Neural progenitor cell (in vitro differentiated cells): ENCODE results near the gene HSPA1A. TPM values are rescaled to one million over a fixed set of nuclear protein-coding genes. Genes with fewer than 3 reads are reported as not detected.

Experiments used
- DNase-seq: peaks from one replicate; pipeline ENCODE4 v3.0.0-alpha.2; 2016; ENCODE audit warnings: low spot score
- H2AFZ ChIP-seq: fragments of 200-600 bp; sonication (generic); replicated peaks from 2 replicates; pipeline ENCODE4 v1.6.1; 2016; ENCODE audit warnings: antibody characterized with exemption
- H3F3A ChIP-seq: fragments of 200-600 bp; sonication (generic); 2 replicates; pipeline ENCODE4 v1.6.1; 2016; ENCODE audit warnings: antibody characterized with exemption, low read depth
- H3K27ac ChIP-seq: fragments of 200-600 bp; sonication (generic); 2 replicates; pipeline ENCODE4 v1.5.1; 2016; ENCODE audit warnings: mild to moderate bottlenecking
- H3K27me3 ChIP-seq: fragments of 200-600 bp; sonication (generic); 2 replicates; pipeline ENCODE4 v1.6.1; 2016; ENCODE audit warnings: mild to moderate bottlenecking, moderate library complexity
- H3K36me3 ChIP-seq: fragments of 200-600 bp; sonication (generic); 2 replicates; pipeline ENCODE4 v1.5.1; 2016
- H3K4me1 ChIP-seq: fragments of 200-600 bp; sonication (generic); 2 replicates; pipeline ENCODE4 v1.6.1; 2016; ENCODE audit warnings: mixed run types
- H3K4me2 ChIP-seq: fragments of 200-600 bp; sonication (generic); 2 replicates; pipeline ENCODE4 v1.6.1; 2016
- H3K4me3 ChIP-seq: fragments of 200-600 bp; sonication (generic); 2 replicates; pipeline ENCODE4 v1.5.1; 2016
- H3K79me2 ChIP-seq: fragments of 200-600 bp; sonication (generic); 2 replicates; pipeline ENCODE4 v1.6.1; 2016; ENCODE audit warnings: low read depth
- H3K9ac ChIP-seq: fragments of 200-600 bp; sonication (generic); 2 replicates; pipeline ENCODE4 v1.6.1; 2016
- H3K9me3 ChIP-seq: fragments of 200-600 bp; sonication (generic); 2 replicates; pipeline ENCODE4 v1.5.1; 2016; ENCODE audit warnings: low read depth
- H4K20me1 ChIP-seq: fragments of 200-600 bp; sonication (generic); 2 replicates; pipeline ENCODE4 v1.6.1; 2016; ENCODE audit warnings: low read depth
- H3K27ac Mint-ChIP-seq: 3 replicates; pipeline ENCODE4 v1.8.0; 2021; ENCODE audit warnings: mixed read lengths
- H3K27me3 Mint-ChIP-seq: 2 replicates; pipeline ENCODE4 v1.8.0; 2022; ENCODE audit warnings: low read depth, mild to moderate bottlenecking, inconsistent platforms, moderate library complexity, mixed read lengths; ENCODE audit not compliant: insufficient read depth
- H3K36me3 Mint-ChIP-seq: 3 replicates; pipeline ENCODE4 v1.8.0; 2021; ENCODE audit warnings: mixed read lengths
- H3K4me1 Mint-ChIP-seq: 3 replicates; pipeline ENCODE4 v1.8.0; 2021; ENCODE audit warnings: mixed read lengths
- H3K4me3 Mint-ChIP-seq: 3 replicates; pipeline ENCODE4 v1.8.0; 2021; ENCODE audit warnings: mild to moderate bottlenecking, moderate library complexity, mixed read lengths
- H3K9me3 Mint-ChIP-seq: 3 replicates; pipeline ENCODE4 v1.8.0; 2020; ENCODE audit warnings: mixed read lengths
- EZH2 ChIP-seq: fragments of 200-600 bp; sonication (generic); IDR thresholded peaks from 2 replicates; pipeline ENCODE4 v1.6.1; 2017; ENCODE audit warnings: antibody characterized with exemption, mild to moderate bottlenecking, moderate library complexity
- EZH2phosphoT487 ChIP-seq: fragments of 200-600 bp; sonication (generic); IDR thresholded peaks from 2 replicates; pipeline ENCODE4 v1.6.1; 2017; ENCODE audit warnings: antibody characterized with exemption
- total RNA-seq: library from RNA; depleted of rRNA; stranded (reverse); fragments of >200 nt; gene quantifications from 2 replicates; pipeline ENCODE4 v1.2.3, GENCODE V29; 2015; ENCODE audit warnings: low replicate concordance
- TF ChIP-seq, protein P1 (sequence below): fragments of 200-600 bp; sonication (generic); IDR thresholded peaks from 2 replicates; pipeline ENCODE4 v1.5.1; 2017; ENCODE audit warnings: antibody characterized with exemption, mild to moderate bottlenecking

The HSPA1A gene
- total RNA-seq, 1 donor from 2014 or later = 36.0 TPM

DNA sequence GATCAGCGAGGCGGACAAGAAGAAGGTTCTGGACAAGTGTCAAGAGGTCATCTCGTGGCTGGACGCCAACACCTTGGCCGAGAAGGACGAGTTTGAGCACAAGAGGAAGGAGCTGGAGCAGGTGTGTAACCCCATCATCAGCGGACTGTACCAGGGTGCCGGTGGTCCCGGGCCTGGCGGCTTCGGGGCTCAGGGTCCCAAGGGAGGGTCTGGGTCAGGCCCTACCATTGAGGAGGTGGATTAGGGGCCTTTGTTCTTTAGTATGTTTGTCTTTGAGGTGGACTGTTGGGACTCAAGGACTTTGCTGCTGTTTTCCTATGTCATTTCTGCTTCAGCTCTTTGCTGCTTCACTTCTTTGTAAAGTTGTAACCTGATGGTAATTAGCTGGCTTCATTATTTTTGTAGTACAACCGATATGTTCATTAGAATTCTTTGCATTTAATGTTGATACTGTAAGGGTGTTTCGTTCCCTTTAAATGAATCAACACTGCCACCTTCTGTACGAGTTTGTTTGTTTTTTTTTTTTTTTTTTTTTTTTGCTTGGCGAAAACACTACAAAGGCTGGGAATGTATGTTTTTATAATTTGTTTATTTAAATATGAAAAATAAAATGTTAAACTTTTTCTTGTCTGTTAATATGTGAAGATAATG, 14.4 kb downstream of the HSPA1A start:
- peak overlapping the region; percentile 83 for H2AFZ ChIP-seq
- H3K4me2 ChIP-seq = peak overlapping the region; percentile 99
- no peak overlapping the region for H3K27ac ChIP-seq
- H3K9ac ChIP-seq = no peak overlapping the region
- H3K4me1 ChIP-seq = peaks cover 8% of the 10 kb centered on the region
- peak; percentile 55 for DNase-seq
- peaks cover 3% of the 10 kb centered on the region for H3K27me3 Mint-ChIP-seq
- H3K27me3 ChIP-seq = peaks cover 4% of the 10 kb centered on the region
- H3F3A ChIP-seq = peaks cover 33% of the 10 kb centered on the region
- H3K4me3 Mint-ChIP-seq = peak overlapping the region; percentile 91
- TF ChIP-seq EZH2 = no peak
- TF ChIP-seq, protein P1, sequence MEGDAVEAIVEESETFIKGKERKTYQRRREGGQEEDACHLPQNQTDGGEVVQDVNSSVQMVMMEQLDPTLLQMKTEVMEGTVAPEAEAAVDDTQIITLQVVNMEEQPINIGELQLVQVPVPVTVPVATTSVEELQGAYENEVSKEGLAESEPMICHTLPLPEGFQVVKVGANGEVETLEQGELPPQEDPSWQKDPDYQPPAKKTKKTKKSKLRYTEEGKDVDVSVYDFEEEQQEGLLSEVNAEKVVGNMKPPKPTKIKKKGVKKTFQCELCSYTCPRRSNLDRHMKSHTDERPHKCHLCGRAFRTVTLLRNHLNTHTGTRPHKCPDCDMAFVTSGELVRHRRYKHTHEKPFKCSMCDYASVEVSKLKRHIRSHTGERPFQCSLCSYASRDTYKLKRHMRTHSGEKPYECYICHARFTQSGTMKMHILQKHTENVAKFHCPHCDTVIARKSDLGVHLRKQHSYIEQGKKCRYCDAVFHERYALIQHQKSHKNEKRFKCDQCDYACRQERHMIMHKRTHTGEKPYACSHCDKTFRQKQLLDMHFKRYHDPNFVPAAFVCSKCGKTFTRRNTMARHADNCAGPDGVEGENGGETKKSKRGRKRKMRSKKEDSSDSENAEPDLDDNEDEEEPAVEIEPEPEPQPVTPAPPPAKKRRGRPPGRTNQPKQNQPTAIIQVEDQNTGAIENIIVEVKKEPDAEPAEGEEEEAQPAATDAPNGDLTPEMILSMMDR = peak; percentile 69
- no peaks in the 10 kb centered on the region for H3K9me3 Mint-ChIP-seq
- peak overlapping the region; percentile 31 for H3K27ac Mint-ChIP-seq
- H3K4me1 Mint-ChIP-seq = peaks cover 40% of the 10 kb centered on the region
- H3K79me2 ChIP-seq = peaks cover 25% of the 10 kb centered on the region
- H3K4me3 ChIP-seq = peak overlapping the region; percentile 77
- no peaks in the 10 kb centered on the region for H3K36me3 ChIP-seq
- H4K20me1 ChIP-seq = no peaks in the 10 kb centered on the region
- peaks cover under 1% of the 10 kb centered on the region for H3K36me3 Mint-ChIP-seq
- H3K9me3 ChIP-seq = no peaks in the 10 kb centered on the region

DNA sequence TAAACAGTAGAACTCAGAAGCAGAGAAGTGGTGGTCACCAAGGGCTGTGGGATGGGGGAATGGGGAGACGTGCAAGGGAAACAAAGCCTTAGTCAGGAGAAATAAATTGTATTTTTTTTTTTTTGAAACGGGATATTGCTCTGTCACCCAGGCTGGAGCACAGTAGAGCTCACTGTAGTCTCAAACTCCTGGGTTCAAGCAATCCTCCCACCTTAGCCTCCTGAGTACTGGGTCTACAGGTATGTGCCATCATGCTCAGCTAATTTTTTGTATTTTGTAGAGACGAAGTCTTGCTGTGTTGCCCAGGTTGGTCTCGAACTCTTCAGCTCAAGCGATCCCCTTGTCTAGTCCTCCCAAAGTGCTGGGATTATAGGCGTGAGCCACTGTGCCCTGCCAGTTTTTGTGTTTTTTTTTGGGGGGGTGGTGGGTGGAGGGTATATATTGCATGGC, 15.6 kb downstream of the HSPA1A start:
- Mint-ChIP-seq H3K27ac (no peak overlapping the region), H3K9me3 (no peaks in the 10 kb centered on the region), H3K4me1 (peaks cover 39% of the 10 kb centered on the region), H3K4me3 (peak overlapping the region; percentile 91), H3K36me3 (peaks cover 6% of the 10 kb centered on the region), H3K27me3 (peaks cover 6% of the 10 kb centered on the region)
- Histone ChIP-seq H3K4me3 (peak overlapping the region; percentile 77), H3K27ac (no peak overlapping the region), H3K9ac (no peak overlapping the region), H3K27me3 (peaks cover 4% of the 10 kb centered on the region), H3K9me3 (no peaks in the 10 kb centered on the region), H3K79me2 (peaks cover 37% of the 10 kb centered on the region), H3K36me3 (no peaks in the 10 kb centered on the region), H3F3A (peaks cover 39% of the 10 kb centered on the region), H4K20me1 (peaks cover 4% of the 10 kb centered on the region), H3K4me1 (peaks cover 9% of the 10 kb centered on the region), H3K4me2 (peak overlapping the region; percentile 99), H2AFZ (peak overlapping the region; percentile 83)
- DNase-seq = no peak
- TF ChIP-seq EZH2phosphoT487 = no peak
- TF ChIP-seq, protein P1 = no peak
- TF ChIP-seq EZH2 = no peak

DNA sequence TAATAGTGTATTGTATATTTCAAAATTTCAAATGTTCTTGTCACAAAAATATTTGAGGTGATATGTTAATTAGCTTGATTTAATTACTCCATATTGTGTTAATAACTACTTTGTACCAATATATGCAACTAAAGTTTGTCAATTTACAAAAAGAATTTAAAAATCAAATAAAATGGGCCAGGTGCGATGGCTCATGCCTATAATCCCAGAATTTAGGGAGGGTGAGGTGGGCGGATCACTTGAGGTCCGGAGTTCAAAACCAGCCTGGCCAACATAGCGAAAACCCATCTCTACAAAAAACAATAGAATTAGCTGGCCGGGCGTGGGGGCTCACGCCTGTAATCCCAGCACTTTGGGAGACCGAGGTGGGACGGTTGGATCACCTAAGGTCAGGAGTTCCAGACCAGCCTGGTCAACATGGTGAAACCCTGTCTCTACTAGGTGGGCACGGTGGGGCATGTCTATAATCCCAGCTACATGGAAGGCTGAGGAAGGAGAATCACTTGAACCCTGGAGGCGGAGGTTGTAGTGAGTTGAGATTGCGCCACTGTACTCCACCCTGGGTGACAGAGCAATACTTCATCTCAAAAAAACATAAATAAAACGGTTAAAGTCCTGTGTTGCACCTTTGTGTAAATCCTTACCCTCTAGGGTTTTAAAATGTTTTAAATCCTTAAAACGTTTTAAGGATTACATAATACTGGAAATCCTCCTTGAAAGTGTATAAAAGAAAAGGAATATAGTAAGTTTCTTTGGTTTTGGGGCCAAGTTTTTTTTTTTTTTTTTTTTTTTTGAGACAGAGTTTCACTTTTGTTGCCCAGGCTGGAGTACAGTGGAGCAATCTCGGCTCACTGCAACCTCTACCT, 16.2 kb downstream of the HSPA1A start:
- peaks cover 4% of the 10 kb centered on the region for H3K36me3 ChIP-seq
- Mint-ChIP-seq H3K27ac (no peak overlapping the region), H3K9me3 (no peaks in the 10 kb centered on the region), H3K4me1 (peaks cover 41% of the 10 kb centered on the region), H3K4me3 (peak overlapping the region; percentile 91), H3K36me3 (peaks cover 12% of the 10 kb centered on the region), H3K27me3 (peaks cover 5% of the 10 kb centered on the region)
- H3K4me2 ChIP-seq = peak overlapping the region; percentile 99
- TF ChIP-seq EZH2phosphoT487 (no peak), EZH2 (no peak)
- H4K20me1 ChIP-seq = peaks cover 11% of the 10 kb centered on the region
- H3K79me2 ChIP-seq = peaks cover 43% of the 10 kb centered on the region
- H3K9me3 ChIP-seq = no peaks in the 10 kb centered on the region
- peaks cover 12% of the 10 kb centered on the region for H3K4me1 ChIP-seq
- H3K27me3 ChIP-seq = peaks cover 4% of the 10 kb centered on the region
- no peak overlapping the region for H3K4me3 ChIP-seq
- no peak overlapping the region for H3K27ac ChIP-seq
- H2AFZ ChIP-seq = no peak overlapping the region
- peaks cover 39% of the 10 kb centered on the region for H3F3A ChIP-seq
- no peak overlapping the region for H3K9ac ChIP-seq
- no peak for DNase-seq
